ENCODE data around the gene CLDN6. TPM values are rescaled to one million over a fixed set of nuclear protein-coding genes. Genes with fewer than 3 reads are reported as not detected.

Gene CLDN6
- total RNA-seq, 1 experiment from 2014 or later = 743 TPM

DNA sequence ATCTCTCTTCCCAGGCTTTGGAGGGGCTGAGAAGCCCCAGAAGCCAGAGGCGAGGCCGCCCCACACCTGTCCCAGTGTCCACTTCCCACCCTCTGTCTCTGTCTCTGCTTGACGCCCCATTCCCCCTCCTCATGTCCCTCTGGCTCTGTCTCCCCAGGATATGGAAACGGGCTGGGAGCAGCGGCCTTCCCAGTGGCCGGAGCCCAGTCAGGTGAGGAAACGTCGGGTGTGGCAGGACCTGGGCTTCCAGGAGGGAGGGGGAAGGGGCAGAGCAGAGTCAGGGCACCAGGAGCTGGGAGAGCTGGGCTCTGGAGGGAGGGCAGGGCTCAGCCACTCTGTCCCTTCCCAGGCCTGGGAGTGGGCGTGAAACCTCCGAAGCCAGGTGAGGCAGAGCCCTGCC, 27.1 kb downstream of the CLDN6 start:
- H3K18ac ChIP-seq (ENCODE audit: insufficient read length, low read depth, low read length) = no peak overlapping the region
- no peak for TF ChIP-seq CTCF (conservative IDR thresholded peaks at IDR 0.05)
- no peak overlapping the region for H4K5ac ChIP-seq (ENCODE audit: insufficient read length, low read depth, low read length)
- no peak overlapping the region for H2AK5ac ChIP-seq (ENCODE audit: insufficient read length, low read length)
- no peak overlapping the region for H3K4me2 ChIP-seq (ENCODE audit: insufficient read depth, insufficient read length, low read length)
- H3K79me2 ChIP-seq (ENCODE audit: insufficient read depth, low read length) = no peaks in the 10 kb centered on the region
- no peak overlapping the region; a peak in 1 of 5 replicates for H3K4me3 Mint-ChIP-seq
- peaks cover 4% of the 10 kb centered on the region for H3K27me3 Mint-ChIP-seq (ENCODE audit: low read depth)
- H3K27ac Mint-ChIP-seq = no peak overlapping the region
- no peak overlapping the region for H3K56ac ChIP-seq (ENCODE audit: insufficient read length, low read depth, low read length)
- no peaks in the 10 kb centered on the region for H4K20me1 ChIP-seq (ENCODE audit: control insufficient read depth, insufficient read depth, insufficient read length)
- peaks cover 11 to 52% of the 10 kb centered on the region in 2 experiments for H3K4me1 Mint-ChIP-seq
- no peak overlapping the region for H3K9ac ChIP-seq (ENCODE audit: extremely low read depth, insufficient read length, low read length)
- H3K23me2 ChIP-seq (ENCODE audit: insufficient read length, low read depth, low read length, poor library complexity, severe bottlenecking) = no peaks in the 10 kb centered on the region
- H2BK5ac ChIP-seq (ENCODE audit: insufficient read length, low read length) = no peak overlapping the region
- no peak overlapping the region for H2BK120ac ChIP-seq (ENCODE audit: low read depth, low read length, poor library complexity, severe bottlenecking)
- H3K9me3 ChIP-seq (ENCODE audit: control insufficient read depth, low read depth, low read length) = no peaks in the 10 kb centered on the region
- no CpG with 5 or more reads among the region's 10 CpGs for WGBS (ENCODE audit: extremely low coverage, insufficient read length, low lambda C conversion rate)
- no peaks in the 10 kb centered on the region for H3K79me1 ChIP-seq (ENCODE audit: insufficient read depth, low read depth, low read length, poor library complexity, severe bottlenecking)
- H2BK20ac ChIP-seq (ENCODE audit: low read depth, low read length, poor library complexity, severe bottlenecking) = no peak overlapping the region
- no peak overlapping the region for H2BK15ac ChIP-seq (ENCODE audit: low read depth, low read length)
- no peak overlapping the region for H3K4ac ChIP-seq (ENCODE audit: low read depth, low read length)
- no peak overlapping the region for H3K23ac ChIP-seq (ENCODE audit: insufficient read length, low read depth, low read length)
- no peak overlapping the region for H2AFZ ChIP-seq (ENCODE audit: low read length)
- DNase-seq = no peak
- no peak overlapping the region for H4K91ac ChIP-seq (ENCODE audit: insufficient read length, low read depth, low read length)
- H3K27ac ChIP-seq (ENCODE audit: insufficient read length, low read depth, low read length) = no peak overlapping the region
- no peaks in the 10 kb centered on the region for H3K27me3 ChIP-seq (ENCODE audit: insufficient read depth, low read length)
- no peak overlapping the region for H4K8ac ChIP-seq (replicated peaks; ENCODE audit: insufficient read length, low read depth, low read length)
- no peaks in the 10 kb centered on the region for H3K36me3 Mint-ChIP-seq (ENCODE audit: insufficient read depth in 1 of 3, low read depth in 3 of 3)
- no peaks in the 10 kb centered on the region for H3K9me3 Mint-ChIP-seq
- no peak overlapping the region for H3K14ac ChIP-seq (ENCODE audit: insufficient read depth, low read length)
- no peak overlapping the region for H3T11ph ChIP-seq (ENCODE audit: low read length)
- H3K4me1 ChIP-seq (ENCODE audit: insufficient read depth, low read length) = no peaks in the 10 kb centered on the region; the same call in 1 of the 2 replicates
- H2BK12ac ChIP-seq (ENCODE audit: insufficient read length, low read depth, low read length) = no peak overlapping the region

Measured in H9 (cell line).